NT2/D1 (cell line): ENCODE measurements around the gene NDUFC2.
"Not testable (repeated sequence)": the region's sequence is repeated elsewhere in the genome, so short reads cannot be mapped to it uniquely, and the experiment has no call there.

ENCODE experiments used
- DNase-seq: peaks from one replicate; pipeline ENCODE4 v3.0.0-alpha.2; 2011; ENCODE audit warnings: low read depth, low spot score
- H3K27me3 ChIP-seq: 2 replicates; pipeline ENCODE4 v1.6.0; 2011; ENCODE audit warnings: mild to moderate bottlenecking; ENCODE audit not compliant: insufficient read length, insufficient read depth
- H3K36me3 ChIP-seq: 2 replicates; pipeline ENCODE4 v1.6.1; 2011; ENCODE audit warnings: mild to moderate bottlenecking, low read length, mixed read lengths; ENCODE audit not compliant: insufficient read depth, insufficient read length
- H3K4me1 ChIP-seq: 2 replicates; pipeline ENCODE4 v1.5.1; 2011; ENCODE audit not compliant: insufficient read depth, insufficient read length
- H3K4me3 ChIP-seq: 2 replicates; pipeline ENCODE4 v1.5.1; 2011; ENCODE audit warnings: low read depth; ENCODE audit not compliant: insufficient read length
- H3K9ac ChIP-seq: 2 replicates; pipeline ENCODE4 v1.6.0; 2011; ENCODE audit warnings: low read depth; ENCODE audit not compliant: insufficient read length
- H3K9me3 ChIP-seq: 2 replicates; pipeline ENCODE4 v1.5.1; 2011; ENCODE audit warnings: mild to moderate bottlenecking, low read length; ENCODE audit not compliant: insufficient read depth
- SUZ12 ChIP-seq: IDR thresholded peaks from 2 replicates; pipeline ENCODE4 v1.6.1; 2011; ENCODE audit not compliant: insufficient read length, insufficient read depth; ENCODE audit errors: extremely low read depth
- YY1 ChIP-seq: IDR thresholded peaks from 2 replicates; pipeline ENCODE4 v1.6.1; 2011; ENCODE audit not compliant: insufficient read length, insufficient read depth
- ZNF274 ChIP-seq: IDR thresholded peaks from 2 replicates; pipeline ENCODE4 v1.6.1; 2011; ENCODE audit warnings: mild to moderate bottlenecking, low read depth, low read length

Gene NDUFC2

GRCh38 chr11:78085972-78086371, 6.3 kb upstream of the NDUFC2 start:
- H3K9me3 ChIP-seq: no peaks in the 10 kb centered on the region
- no peak for DNase-seq
- no peak overlapping the region for H3K4me3 ChIP-seq
- no peaks in the 10 kb centered on the region for H3K27me3 ChIP-seq
- H3K36me3 ChIP-seq: no peaks in the 10 kb centered on the region
- no peaks in the 10 kb centered on the region for H3K4me1 ChIP-seq
- H3K9ac ChIP-seq: no peak overlapping the region
- TF ChIP-seq YY1: no peak
- no peak for TF ChIP-seq SUZ12
- no peak for TF ChIP-seq ZNF274

- H3K4me3 ChIP-seq, H3K4me1 ChIP-seq, H3K36me3 ChIP-seq, DNase-seq, H3K27me3 ChIP-seq, H3K9ac ChIP-seq, H3K9me3 ChIP-seq: not testable (repeated sequence)
These were observed 4.8 kb upstream of the NDUFC2 start for GRCh38 chr11:78084506-78084905.

GRCh38 chr11:78083021-78083420, 3.4 kb upstream of the NDUFC2 start:
- Histone ChIP-seq H3K9ac (no peak overlapping the region), H3K4me3 (no peak overlapping the region), H3K27me3 (no peaks in the 10 kb centered on the region), H3K9me3 (no peaks in the 10 kb centered on the region), H3K36me3 (peaks cover 5% of the 10 kb centered on the region), H3K4me1 (no peaks in the 10 kb centered on the region)
- DNase-seq: no peak
- TF ChIP-seq SUZ12 (no peak), YY1 (no peak), ZNF274 (no peak)

GRCh38 chr11:78082146-78082545, 2.5 kb upstream of the NDUFC2 start:
- Histone ChIP-seq H3K9me3 (no peaks in the 10 kb centered on the region), H3K9ac (no peak overlapping the region), H3K4me3 (no peak overlapping the region), H3K4me1 (no peaks in the 10 kb centered on the region), H3K27me3 (no peaks in the 10 kb centered on the region), H3K36me3 (peaks cover 13% of the 10 kb centered on the region)
- TF ChIP-seq SUZ12 (no peak), ZNF274 (no peak), YY1 (no peak)
- DNase-seq: no peak

- no peak for DNase-seq
- no peaks in the 10 kb centered on the region for H3K27me3 ChIP-seq
- no peak overlapping the region for H3K4me3 ChIP-seq
- no peaks in the 10 kb centered on the region for H3K9me3 ChIP-seq
- H3K4me1 ChIP-seq: no peaks in the 10 kb centered on the region
- H3K36me3 ChIP-seq: peaks cover 18% of the 10 kb centered on the region
- TF ChIP-seq SUZ12 (no peak), YY1 (no peak), ZNF274 (no peak)
- no peak overlapping the region for H3K9ac ChIP-seq
These were observed 1.9 kb upstream of the NDUFC2 start for GRCh38 chr11:78081583-78081982.

- H3K4me3 ChIP-seq: no peak overlapping the region
- no peak for TF ChIP-seq YY1
- TF ChIP-seq ZNF274: no peak
- no peak for TF ChIP-seq SUZ12
- H3K36me3 ChIP-seq: peaks cover 21% of the 10 kb centered on the region
- H3K27me3 ChIP-seq: no peaks in the 10 kb centered on the region
- H3K4me1 ChIP-seq: no peaks in the 10 kb centered on the region
- DNase-seq: no peak
- no peak overlapping the region for H3K9ac ChIP-seq
- H3K9me3 ChIP-seq: no peaks in the 10 kb centered on the region
These were observed 1.3 kb upstream of the NDUFC2 start for GRCh38 chr11:78080818-78081495.

GRCh38 chr11:78080084-78080817, 589 bp upstream of the NDUFC2 start:
- Histone ChIP-seq H3K4me1 (no peaks in the 10 kb centered on the region), H3K9ac (peak overlapping the region; percentile 78), H3K4me3 (peak overlapping the region; percentile 61), H3K27me3 (no peaks in the 10 kb centered on the region), H3K36me3 (peaks cover 27% of the 10 kb centered on the region), H3K9me3 (no peaks in the 10 kb centered on the region)
- DNase-seq: no peak
- TF ChIP-seq ZNF274 (no peak), SUZ12 (no peak), YY1 (no peak)
